ENCODE results near the gene CC2D1A.

- TF ChIP-seq POLR2AphosphoS5 (IDR thresholded peaks at IDR 0.05) = no peak
- no peak for TF ChIP-seq CTCF (IDR thresholded peaks at IDR 0.05 in 8 of 11, conservative IDR thresholded peaks at IDR 0.05 in 3 of 11)
- no peak for TF ChIP-seq POLR2A (IDR thresholded peaks at IDR 0.05)
Observed at GRCh38 chr19:13974073-13974472, 68.1 kb downstream of the CC2D1A start.

Measured in spleen (tissue), 7 donors.